ENCODE data around the gene COL6A3.

The COL6A3 gene

GRCh38 chr2:237413777-237414661, at the start of gene COL6A3:
Gene COL6A3, minus strand, starts transcription at chr2:237414164. Its CDS starts 17,347 bp downstream, at chr2:237396817.
- DNase-seq (ENCODE audit: low read depth in 4 of 4, low spot score in 1 of 4) = no peak

GRCh38 chr2:237459741-237460174, 45.8 kb upstream of the COL6A3 start:
- DNase-seq (ENCODE audit: low read depth in 4 of 4, low spot score in 1 of 4) = no peak

- no peak for DNase-seq (ENCODE audit: low read depth in 4 of 4, low spot score in 1 of 4)
Measured at GRCh38 chr2:237459226-237459625, 45.3 kb upstream of the COL6A3 start.

GRCh38 chr2:237458519-237458918, 44.6 kb upstream of the COL6A3 start:
- DNase-seq (ENCODE audit: low read depth in 4 of 4, low spot score in 1 of 4) = no peak

- no peak for DNase-seq (ENCODE audit: low read depth in 4 of 4, low spot score in 1 of 4)
Measured at GRCh38 chr2:237457388-237457941, 43.5 kb upstream of the COL6A3 start.

GRCh38 chr2:237456200-237456843, 42.4 kb upstream of the COL6A3 start:
- DNase-seq (ENCODE audit: low read depth in 4 of 4, low spot score in 1 of 4) = no peak

GRCh38 chr2:237455764-237456163, 41.8 kb upstream of the COL6A3 start:
- no peak for DNase-seq (ENCODE audit: low read depth in 4 of 4, low spot score in 1 of 4)

- DNase-seq (ENCODE audit: low read depth in 4 of 4, low spot score in 1 of 4) = no peak
Measured at GRCh38 chr2:237453671-237454070, 39.7 kb upstream of the COL6A3 start.

GRCh38 chr2:237452861-237453260, 38.9 kb upstream of the COL6A3 start:
- no peak for DNase-seq (ENCODE audit: low read depth in 4 of 4, low spot score in 1 of 4)

- no peak for DNase-seq (ENCODE audit: low read depth in 4 of 4, low spot score in 1 of 4)
Measured at GRCh38 chr2:237451643-237452469, 37.9 kb upstream of the COL6A3 start.

GRCh38 chr2:237450583-237450982, 36.6 kb upstream of the COL6A3 start:
- DNase-seq (ENCODE audit: low read depth in 4 of 4, low spot score in 1 of 4) = no peak

- no peak for DNase-seq (ENCODE audit: low read depth in 4 of 4, low spot score in 1 of 4)
Measured at GRCh38 chr2:237450108-237450507, 36.1 kb upstream of the COL6A3 start.

GRCh38 chr2:237449193-237449881, 35.4 kb upstream of the COL6A3 start:
- no peak for DNase-seq (ENCODE audit: low read depth in 4 of 4, low spot score in 1 of 4)

- DNase-seq (ENCODE audit: low read depth in 4 of 4, low spot score in 1 of 4) = no peak
Measured at GRCh38 chr2:237448626-237449025, 34.7 kb upstream of the COL6A3 start.

GRCh38 chr2:237448171-237448570, 34.2 kb upstream of the COL6A3 start:
- DNase-seq (ENCODE audit: low read depth in 4 of 4, low spot score in 1 of 4) = no peak

- no peak for DNase-seq (ENCODE audit: low read depth in 4 of 4, low spot score in 1 of 4)
Measured at GRCh38 chr2:237447496-237447895, 33.5 kb upstream of the COL6A3 start.

- no peak for DNase-seq (ENCODE audit: low read depth in 4 of 4, low spot score in 1 of 4)
Measured at GRCh38 chr2:237446338-237446665, 32.3 kb upstream of the COL6A3 start.

GRCh38 chr2:237445611-237446337, 31.8 kb upstream of the COL6A3 start:
- DNase-seq (ENCODE audit: low read depth in 4 of 4, low spot score in 1 of 4) = no peak

GRCh38 chr2:237444071-237444470, 30.1 kb upstream of the COL6A3 start:
- DNase-seq (ENCODE audit: low read depth in 4 of 4, low spot score in 1 of 4) = no peak

Measured in stimulated activated CD4-positive, alpha-beta T cell treated with anti-CD3 and anti-CD28 coated beads, Interleukin-1b, Interleukin-23, amount 100 ng/mL, for 24 hours (primary cell).